ENCODE data around the gene TENM4. TPM values are rescaled to one million over a fixed set of nuclear protein-coding genes. Genes with fewer than 3 reads are reported as not detected.

TENM4 gene
- polyA plus RNA-seq, 1 experiment, result 5.5 TPM

DNA sequence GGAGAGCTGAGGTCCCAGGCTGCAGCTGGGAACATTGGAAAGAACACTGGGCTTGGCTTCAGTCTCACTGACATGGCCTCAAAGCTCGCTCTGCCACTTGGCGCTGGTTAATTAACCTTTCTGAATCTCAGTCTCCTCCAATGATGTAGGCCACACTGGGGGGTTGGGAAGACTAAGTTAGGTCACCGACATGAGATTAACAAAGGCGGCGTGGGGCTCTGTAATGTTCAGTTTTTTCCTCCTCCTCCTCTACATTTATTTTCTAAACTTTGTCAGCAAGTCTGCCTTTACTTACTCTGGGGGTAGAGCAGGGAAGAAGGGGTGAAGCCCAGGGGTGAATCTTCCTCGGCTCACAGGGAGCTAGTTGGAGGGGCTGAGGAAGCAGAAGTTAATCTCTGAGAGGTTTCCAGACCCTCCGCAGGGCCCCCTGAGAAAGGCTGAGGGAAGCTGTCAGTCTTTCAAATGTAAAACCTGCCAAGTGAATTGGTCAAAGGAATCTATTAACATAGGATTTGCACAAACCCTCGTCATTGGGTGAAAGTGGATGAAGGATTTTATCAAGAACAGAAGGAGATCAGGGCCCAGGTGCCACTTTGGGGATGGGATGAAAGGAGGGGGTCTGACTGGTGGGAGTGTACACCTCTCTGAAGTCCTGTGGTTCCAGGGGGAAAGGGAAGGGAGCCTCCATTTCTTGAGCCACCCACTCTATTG is 32.1 kb upstream of the TENM4 start:
- peaks cover 5% of the 10 kb centered on the region for H3K27me3 ChIP-seq (ENCODE audit: control insufficient read depth, insufficient read depth, low read length)
- H3K4me3 ChIP-seq (ENCODE audit: low read depth, low read length), result no peak overlapping the region
- no peak for TF ChIP-seq CTCF (IDR thresholded peaks at IDR 0.05; ENCODE audit: low read depth, low read length)
- ChIA-PET CTCF (no interaction called here), POLR2A (no interaction called here)
- no peak overlapping the region for H3K27ac ChIP-seq (ENCODE audit: low read depth, low read length)
- no peak for DNase-seq (ENCODE audit: low read depth, low spot score)
- no peaks in the 10 kb centered on the region for H3K9me3 ChIP-seq (ENCODE audit: control insufficient read depth, insufficient read depth, low read length)

GRCh38 chr11:79471071-79471844 is 30.4 kb upstream of the TENM4 start:
- ChIA-PET POLR2A (no interaction called here), CTCF (interaction anchor here (1.4 kb wide), 1 partner anchor 23 kb away, joined by 6 read pairs; no protein-coding TSS in a partner anchor)
- Histone ChIP-seq H3K4me3 (ENCODE audit: low read depth, low read length) (no peak overlapping the region), H3K27me3 (ENCODE audit: control insufficient read depth, insufficient read depth, low read length) (peaks cover 5% of the 10 kb centered on the region), H3K27ac (ENCODE audit: low read depth, low read length) (no peak overlapping the region), H3K9me3 (ENCODE audit: control insufficient read depth, insufficient read depth, low read length) (no peaks in the 10 kb centered on the region)
- DNase-seq (ENCODE audit: low read depth, low spot score), result no peak
- TF ChIP-seq CTCF (IDR thresholded peaks at IDR 0.05; ENCODE audit: low read depth, low read length), result no peak

GRCh38 chr11:79470161-79470560 is 29.3 kb upstream of the TENM4 start:
- H3K27ac ChIP-seq (ENCODE audit: low read depth, low read length), result no peak overlapping the region
- H3K9me3 ChIP-seq (ENCODE audit: control insufficient read depth, insufficient read depth, low read length), result no peaks in the 10 kb centered on the region
- no peak for DNase-seq (ENCODE audit: low read depth, low spot score)
- TF ChIP-seq CTCF (IDR thresholded peaks at IDR 0.05; ENCODE audit: low read depth, low read length), result no peak
- CTCF ChIA-PET, result no interaction called here
- H3K4me3 ChIP-seq (ENCODE audit: low read depth, low read length), result no peak overlapping the region
- H3K27me3 ChIP-seq (ENCODE audit: control insufficient read depth, insufficient read depth, low read length), result peaks cover 5% of the 10 kb centered on the region
- POLR2A ChIA-PET, result no interaction called here

GRCh38 chr11:79467761-79468160 is 26.9 kb upstream of the TENM4 start:
- Histone ChIP-seq H3K9me3 (ENCODE audit: control insufficient read depth, insufficient read depth, low read length) (no peaks in the 10 kb centered on the region), H3K27me3 (ENCODE audit: control insufficient read depth, insufficient read depth, low read length) (peaks cover 3% of the 10 kb centered on the region), H3K4me3 (ENCODE audit: low read depth, low read length) (no peak overlapping the region), H3K27ac (ENCODE audit: low read depth, low read length) (no peak overlapping the region)
- CTCF ChIA-PET, result no interaction called here
- DNase-seq (ENCODE audit: low read depth, low spot score), result no peak
- POLR2A ChIA-PET, result no interaction called here
- TF ChIP-seq CTCF (IDR thresholded peaks at IDR 0.05; ENCODE audit: low read depth, low read length), result no peak

DNA sequence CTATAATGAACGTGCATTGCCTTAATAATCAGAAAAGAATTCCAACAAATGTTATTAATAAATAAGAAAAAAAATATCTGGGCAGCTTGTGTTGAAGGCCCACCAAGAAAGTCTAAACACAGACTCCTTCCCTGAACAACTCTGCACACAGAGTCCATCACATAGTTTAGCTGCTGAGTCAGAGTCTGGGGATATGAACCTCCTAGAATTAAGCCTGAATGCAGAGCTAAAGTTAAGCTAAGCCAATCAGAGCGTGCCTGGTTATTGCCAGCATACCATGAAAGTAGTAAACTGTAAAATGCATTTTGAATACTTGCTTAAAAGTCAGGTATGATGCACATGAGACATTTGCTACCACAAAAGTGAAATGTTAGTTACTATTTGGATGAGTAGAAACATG is 25.6 kb upstream of the TENM4 start:
- Histone ChIP-seq H3K27ac (ENCODE audit: low read depth, low read length) (no peak overlapping the region), H3K9me3 (ENCODE audit: control insufficient read depth, insufficient read depth, low read length) (no peaks in the 10 kb centered on the region), H3K4me3 (ENCODE audit: low read depth, low read length) (no peak overlapping the region), H3K27me3 (ENCODE audit: control insufficient read depth, insufficient read depth, low read length) (peaks cover 3% of the 10 kb centered on the region)
- POLR2A ChIA-PET, result interaction anchor here (1.1 kb wide), 2 partner anchors 26 to 28 kb away, joined by 3 to 4 read pairs; no protein-coding TSS in a partner anchor
- CTCF ChIA-PET, result interaction anchor here (1.4 to 1.5 kb wide), 3 partner anchors 25 to 58 kb away, joined by 3 to 9 read pairs (median 5); partner anchors contain the start of gene TENM4
- no peak for TF ChIP-seq CTCF (IDR thresholded peaks at IDR 0.05; ENCODE audit: low read depth, low read length)
- DNase-seq (ENCODE audit: low read depth, low spot score), result peak; percentile 54
